IMR-90 (cell line): ENCODE measurements around the gene OSBP2.

Experiments used
- CEBPB ChIP-seq: IDR thresholded peaks from 2 replicates; pipeline ENCODE4 v1.6.1; 2012; ENCODE audit warnings: low read depth, low read length, improper control_type of control experiment
- CHD1 ChIP-seq: IDR thresholded peaks from 2 replicates; pipeline ENCODE4 v1.6.1; 2012; ENCODE audit warnings: low read depth, low read length, improper control_type of control experiment
- CTCF ChIP-seq: conservative IDR thresholded peaks from 2 replicates; pipeline ENCODE4 v1.5.1; 2012; ENCODE audit warnings: mild to moderate bottlenecking, low read depth, low read length, improper control_type of control experiment
- ELK1 ChIP-seq: fragments of 150-350 bp; IDR thresholded peaks from 2 replicates; pipeline ENCODE4 v1.6.1; 2016; ENCODE audit warnings: low read depth, mild to moderate bottlenecking, low read length, moderate library complexity, borderline replicate concordance
- MAFK ChIP-seq: IDR thresholded peaks from 2 replicates; pipeline ENCODE4 v1.6.1; 2012; ENCODE audit warnings: low read depth, low read length, improper control_type of control experiment
- MXI1 ChIP-seq: IDR thresholded peaks from 2 replicates; pipeline ENCODE4 v1.6.1; 2012; ENCODE audit warnings: low read depth, mild to moderate bottlenecking, low read length, moderate library complexity, borderline replicate concordance
- POLR2A ChIP-seq: IDR thresholded peaks from 2 replicates; pipeline ENCODE4 v1.6.1; 2012; ENCODE audit warnings: mild to moderate bottlenecking, low read depth, low read length
- RAD21 ChIP-seq: IDR thresholded peaks from 2 replicates; pipeline ENCODE4 v1.6.1; 2012; ENCODE audit warnings: low read length, improper control_type of control experiment
- RCOR1 ChIP-seq: IDR thresholded peaks from 2 replicates; pipeline ENCODE4 v1.6.1; 2012; ENCODE audit warnings: mild to moderate bottlenecking, low read length, improper control_type of control experiment; ENCODE audit not compliant: insufficient replicate concordance
- SMC3 ChIP-seq: fragments of 150-350 bp; IDR thresholded peaks from 2 replicates; pipeline ENCODE4 v1.6.1; 2016; ENCODE audit warnings: low read depth, mild to moderate bottlenecking, antibody characterized with exemption, low read length, moderate library complexity
- USF2 ChIP-seq: fragments of 150-350 bp; IDR thresholded peaks from 2 replicates; pipeline ENCODE4 v1.6.1; 2017; ENCODE audit warnings: mild to moderate bottlenecking, antibody characterized with exemption, low read length, low read depth

- TF ChIP-seq SMC3 (no peak), CTCF (no peak), USF2 (no peak), RCOR1 (no peak), ELK1 (no peak), CHD1 (no peak), MAFK (no peak), CEBPB (no peak), POLR2A (no peak), RAD21 (no peak), MXI1 (no peak)
These were observed 133.8 kb downstream of the OSBP2 start for GRCh38 chr22:30828187-30829155.
